ENCODE data around the gene SERPINI2.

The SERPINI2 gene

GRCh38 chr3:167473863-167474262 lies at the start of gene SERPINI2:
Gene SERPINI2, minus strand, starts transcription at chr3:167474042. Its CDS starts 2,208 bp downstream, at chr3:167471834.
- DNase-seq = no peak

GRCh38 chr3:167521006-167521355 lies 47.1 kb upstream of the SERPINI2 start:
- DNase-seq = peak; percentile 37

GRCh38 chr3:167520266-167521005 lies 46.6 kb upstream of the SERPINI2 start:
- DNase-seq = no peak

- DNase-seq = no peak
Observed at GRCh38 chr3:167507954-167508353, 34.1 kb upstream of the SERPINI2 start.

- DNase-seq = no peak
Observed at GRCh38 chr3:167502401-167502800, 28.6 kb upstream of the SERPINI2 start.

- no peak for DNase-seq
Observed at GRCh38 chr3:167501941-167502340, 28.1 kb upstream of the SERPINI2 start.

GRCh38 chr3:167497903-167498302 lies 24.1 kb upstream of the SERPINI2 start:
- no peak for DNase-seq

GRCh38 chr3:167493244-167493643 lies 19.4 kb upstream of the SERPINI2 start:
- no peak for DNase-seq

- no peak for DNase-seq
Observed at GRCh38 chr3:167491621-167492020, 17.8 kb upstream of the SERPINI2 start.

- DNase-seq = no peak
Observed at GRCh38 chr3:167489571-167489970, 15.7 kb upstream of the SERPINI2 start.

- DNase-seq = no peak
Observed at GRCh38 chr3:167487556-167487955, 13.7 kb upstream of the SERPINI2 start.

- DNase-seq = no peak
Observed at GRCh38 chr3:167484551-167484950, 10.7 kb upstream of the SERPINI2 start.

GRCh38 chr3:167483708-167484475 lies 10.1 kb upstream of the SERPINI2 start:
- no peak for DNase-seq

- no peak for DNase-seq
Observed at GRCh38 chr3:167481164-167481563, 7.3 kb upstream of the SERPINI2 start.

- no peak for DNase-seq
Observed at GRCh38 chr3:167480748-167481147, 6.9 kb upstream of the SERPINI2 start.

- no peak for DNase-seq
Observed at GRCh38 chr3:167469381-167469780, 4.5 kb downstream of the SERPINI2 start.

- no peak for DNase-seq
Observed at GRCh38 chr3:167467848-167468611, 5.8 kb downstream of the SERPINI2 start.

GRCh38 chr3:167466966-167467365 lies 6.9 kb downstream of the SERPINI2 start:
- DNase-seq = no peak

- DNase-seq = no peak
Observed at GRCh38 chr3:167456157-167456799, 17.6 kb downstream of the SERPINI2 start.

GRCh38 chr3:167453815-167454214 lies 20.0 kb downstream of the SERPINI2 start:
- DNase-seq = no peak

- no peak for DNase-seq
Observed at GRCh38 chr3:167451282-167451681, 22.6 kb downstream of the SERPINI2 start.

GRCh38 chr3:167450675-167451074 lies 23.2 kb downstream of the SERPINI2 start:
- no peak for DNase-seq

- no peak for DNase-seq
Observed at GRCh38 chr3:167450195-167450594, 23.6 kb downstream of the SERPINI2 start.

All from CD4-positive, alpha-beta T cell treated with Interleukin-15 for 1 hour (primary cell).